Activated naive CD4-positive, alpha-beta T cell treated with anti-CD3 and anti-CD28 coated beads, Interleukin-2, amount 10 ng/mL, durations not matched to agents 7 days and 5 days (primary cell): Measurements from ENCODE around the gene MEDAG.

Experiments
- CTCF ChIA-PET: fragments of 350-600 bp; sonication (Branson Sonifier 250); formaldehyde crosslinking; loops from one replicate; lab custom pipeline; 2021; ENCODE audit warnings: antibody characterized with exemption; lab: Charles Lee
- DNase-seq: peaks from one replicate; pipeline ENCODE4 v3.0.0-alpha.2; 2020
- H3K27ac Mint-ChIP-seq: one replicate; pipeline ENCODE4 v1.8.0; 2021; ENCODE audit warnings: mild to moderate bottlenecking, moderate library complexity, mixed read lengths
- H3K27me3 Mint-ChIP-seq: one replicate; pipeline ENCODE4 v1.8.0; 2021; ENCODE audit warnings: mild to moderate bottlenecking, mixed read lengths
- H3K36me3 Mint-ChIP-seq: one replicate; pipeline ENCODE4 v1.8.0; 2021; ENCODE audit warnings: mixed read lengths
- H3K4me1 Mint-ChIP-seq: one replicate; pipeline ENCODE4 v1.8.0; 2021; ENCODE audit warnings: mixed read lengths
- H3K4me3 Mint-ChIP-seq: one replicate; pipeline ENCODE4 v1.8.0; 2021; ENCODE audit warnings: mild to moderate bottlenecking, moderate library complexity, mixed read lengths
- H3K9me3 Mint-ChIP-seq: one replicate; pipeline ENCODE4 v1.8.0; 2021; ENCODE audit warnings: mixed read lengths

Gene MEDAG

DNA sequence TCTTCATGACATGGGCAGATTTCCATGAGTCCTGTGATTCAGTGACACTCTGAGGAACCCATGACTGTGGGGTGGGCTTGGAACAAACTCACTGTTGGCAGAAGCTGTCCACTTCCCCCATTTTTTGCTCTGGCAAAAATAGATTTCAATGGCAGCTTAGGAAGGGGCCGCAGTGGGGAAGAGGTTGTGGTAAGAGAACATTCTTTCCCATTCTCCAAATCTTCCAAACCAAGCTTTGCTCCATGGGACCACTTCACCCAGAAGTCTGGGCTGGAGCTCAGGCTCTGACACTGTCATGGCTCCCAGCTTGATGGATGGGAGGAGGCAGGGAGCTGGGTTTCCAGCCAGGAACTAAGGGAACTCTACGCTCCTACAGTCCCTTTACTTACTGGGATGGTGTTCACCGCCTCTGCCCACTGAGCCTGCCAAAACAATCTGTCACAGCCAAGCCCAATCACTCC is 24.9 kb upstream of the MEDAG start:
- CTCF ChIA-PET = interaction anchor here (0.8 kb wide), 1 partner anchor 15 kb away, joined by 4 read pairs; no protein-coding TSS in a partner anchor
- no peak for DNase-seq
- no peak overlapping the region for H3K27ac Mint-ChIP-seq
- H3K27me3 Mint-ChIP-seq = peaks cover 33% of the 10 kb centered on the region
- H3K9me3 Mint-ChIP-seq = peaks cover 5% of the 10 kb centered on the region
- peaks cover 3% of the 10 kb centered on the region for H3K4me1 Mint-ChIP-seq
- no peaks in the 10 kb centered on the region for H3K36me3 Mint-ChIP-seq
- no peak overlapping the region for H3K4me3 Mint-ChIP-seq

DNA sequence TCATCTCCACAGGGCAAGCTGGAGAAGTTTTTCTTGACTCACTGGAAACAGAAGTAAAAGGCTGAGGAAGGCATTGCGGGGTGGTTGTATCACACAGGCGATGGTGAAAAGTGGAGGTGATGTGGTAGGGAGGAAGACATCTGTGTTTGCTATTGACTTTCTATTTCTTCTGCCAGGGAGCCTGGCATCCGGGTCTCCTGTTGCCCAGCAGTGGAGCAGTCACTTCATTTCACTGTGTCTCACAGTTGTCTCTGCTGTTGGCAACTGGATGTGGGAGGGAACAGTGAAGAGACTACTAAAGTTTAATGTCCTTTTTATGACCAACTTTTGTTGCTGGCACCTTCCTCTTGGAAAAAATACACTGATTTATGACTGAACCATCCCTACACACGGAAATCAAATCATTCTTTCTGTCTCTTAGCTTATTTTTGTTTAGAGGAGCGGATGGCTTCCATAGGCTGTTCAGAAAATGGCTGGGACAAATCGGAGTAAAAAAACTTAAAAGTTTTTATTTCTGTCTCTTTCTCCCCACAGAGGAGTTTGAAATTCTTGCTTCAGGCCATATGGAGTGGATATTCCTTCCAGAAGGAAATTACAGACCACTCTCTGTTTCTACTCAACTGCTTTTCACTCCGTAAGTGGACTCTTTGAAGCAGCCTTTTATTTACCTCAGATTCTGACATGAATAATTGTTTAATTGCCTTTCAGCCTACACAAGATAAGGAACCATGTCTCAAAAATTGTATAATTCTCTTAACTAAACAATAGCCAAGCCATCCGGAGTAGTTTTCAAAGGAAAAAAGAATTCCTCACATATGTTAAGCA is 23.8 kb upstream of the MEDAG start:
- Mint-ChIP-seq H3K4me1 (peaks cover 3% of the 10 kb centered on the region), H3K36me3 (no peaks in the 10 kb centered on the region), H3K27me3 (peaks cover 38% of the 10 kb centered on the region), H3K27ac (no peak overlapping the region), H3K4me3 (no peak overlapping the region), H3K9me3 (peaks cover 5% of the 10 kb centered on the region)
- DNase-seq = no peak
- CTCF ChIA-PET = no interaction called here

DNA sequence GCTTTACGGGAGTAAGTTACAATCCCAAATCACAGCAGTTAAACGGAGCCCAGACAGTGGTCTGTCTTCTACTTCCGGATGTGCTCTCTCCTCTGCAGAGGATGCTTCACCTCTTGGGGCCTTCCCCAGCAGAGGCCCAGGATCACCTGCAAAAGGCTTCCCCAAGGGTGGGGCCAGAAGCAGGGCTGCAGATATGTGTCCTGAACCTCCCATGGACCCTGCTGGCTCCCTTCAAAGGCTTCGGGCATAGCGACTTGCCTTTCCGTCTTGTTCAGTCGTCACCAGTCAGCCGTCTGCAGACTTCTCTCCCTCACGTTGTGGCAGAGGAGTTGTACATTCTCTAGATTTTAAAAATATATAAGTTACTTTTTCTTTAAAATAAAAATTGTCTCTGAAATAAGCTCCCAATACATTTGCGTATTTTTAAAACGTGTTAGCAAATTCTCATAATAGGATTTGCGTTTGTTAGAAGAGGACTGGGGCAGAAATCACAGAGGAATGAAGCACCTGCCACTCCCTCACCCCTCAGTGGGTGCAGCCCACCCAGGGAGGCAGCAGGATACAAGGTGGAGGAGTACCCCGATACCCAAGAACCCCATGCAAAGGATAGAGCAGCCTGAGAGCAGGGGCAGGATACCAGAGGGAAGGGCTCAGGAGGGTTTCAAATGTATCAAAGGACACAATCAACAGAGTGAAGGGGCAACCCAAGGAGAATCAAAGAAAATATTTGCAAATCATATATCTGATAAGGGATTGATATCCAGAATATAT is 22.9 kb upstream of the MEDAG start:
- H3K27ac Mint-ChIP-seq = no peak overlapping the region
- no peaks in the 10 kb centered on the region for H3K36me3 Mint-ChIP-seq
- peaks cover 3% of the 10 kb centered on the region for H3K4me1 Mint-ChIP-seq
- H3K9me3 Mint-ChIP-seq = peaks cover 5% of the 10 kb centered on the region
- peaks cover 41% of the 10 kb centered on the region for H3K27me3 Mint-ChIP-seq
- no peak overlapping the region for H3K4me3 Mint-ChIP-seq
- DNase-seq = no peak
- CTCF ChIA-PET = no interaction called here

DNA sequence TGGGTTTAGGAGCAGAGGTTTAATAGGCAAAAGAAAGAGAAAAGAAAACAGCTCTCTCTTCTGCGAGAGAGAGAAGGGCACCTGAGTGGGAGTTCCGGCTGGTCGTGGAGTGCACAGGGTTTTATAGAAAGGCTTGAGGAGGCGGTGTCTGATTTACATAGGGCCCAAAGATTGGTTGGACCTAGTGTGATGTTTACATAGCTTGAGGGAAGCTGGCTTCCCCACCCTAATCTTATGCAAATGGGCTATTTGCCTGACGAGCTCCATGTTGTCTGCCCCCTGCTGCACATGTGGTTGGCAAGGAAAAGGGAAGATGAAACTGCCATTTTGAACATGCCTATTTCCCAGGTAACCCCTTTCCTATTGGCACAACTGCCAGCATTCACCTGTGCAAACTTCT is 21.5 kb upstream of the MEDAG start:
- Mint-ChIP-seq H3K27me3 (peaks cover 38% of the 10 kb centered on the region), H3K4me1 (peaks cover 3% of the 10 kb centered on the region)

DNA sequence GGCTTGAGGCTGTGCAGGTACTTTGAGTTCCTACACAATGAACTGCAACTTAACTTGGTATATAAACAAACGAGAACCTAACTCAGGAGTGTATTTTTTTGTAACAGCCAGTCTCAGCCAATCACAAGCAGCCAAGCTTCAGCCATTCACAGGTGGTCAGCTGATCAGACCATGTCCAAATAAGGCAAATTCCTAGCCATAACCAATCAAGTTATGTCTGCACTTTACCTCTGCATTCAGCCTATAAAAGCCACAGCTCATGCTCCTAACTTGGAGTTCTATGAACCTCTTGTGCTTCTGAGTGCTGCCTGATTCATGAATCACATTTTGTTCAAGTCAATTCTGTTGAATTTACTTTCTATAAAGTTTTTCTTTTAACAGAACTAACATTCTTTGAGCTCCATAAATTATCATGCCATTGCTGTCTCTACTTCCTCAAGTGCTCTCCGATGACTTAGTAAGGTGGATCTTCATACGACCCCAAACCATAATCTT is 16.8 kb upstream of the MEDAG start:
- Mint-ChIP-seq H3K4me3 (no peak overlapping the region), H3K27me3 (peaks cover 23% of the 10 kb centered on the region), H3K4me1 (peaks cover 3% of the 10 kb centered on the region), H3K27ac (no peak overlapping the region), H3K36me3 (no peaks in the 10 kb centered on the region), H3K9me3 (peaks cover 3% of the 10 kb centered on the region)
- DNase-seq = no peak
- CTCF ChIA-PET = no interaction called here

More for the DNA sequence above, 21.5 kb upstream of the MEDAG start:
- H3K4me3 Mint-ChIP-seq = no peak overlapping the region
- CTCF ChIA-PET = no interaction called here
- no peak for DNase-seq
- H3K9me3 Mint-ChIP-seq = peaks cover 5% of the 10 kb centered on the region
- H3K27ac Mint-ChIP-seq = no peak overlapping the region
- no peaks in the 10 kb centered on the region for H3K36me3 Mint-ChIP-seq

DNA sequence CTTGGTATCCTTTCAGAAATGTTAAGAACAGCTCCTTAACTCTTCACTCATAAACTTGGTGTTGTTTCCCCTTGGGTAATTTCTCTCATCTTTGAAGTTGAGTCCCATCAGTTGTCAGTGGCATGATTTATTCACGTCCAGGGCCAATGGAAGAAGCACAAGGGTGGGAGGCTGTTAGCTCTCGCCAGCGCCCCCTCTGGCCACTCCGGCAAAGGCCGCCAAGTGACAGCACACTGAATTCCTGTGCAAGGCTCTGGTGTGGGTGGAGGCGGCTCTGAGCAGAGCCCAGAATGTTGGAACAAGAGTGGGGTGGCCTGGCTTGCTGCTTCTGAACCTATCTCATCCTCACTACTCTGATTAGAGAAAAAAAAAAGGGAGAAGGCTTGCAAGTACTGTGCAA is 13.1 kb upstream of the MEDAG start:
- no peak overlapping the region for H3K27ac Mint-ChIP-seq
- no peak overlapping the region for H3K4me3 Mint-ChIP-seq
- CTCF ChIA-PET = no interaction called here
- no peak for DNase-seq
- H3K9me3 Mint-ChIP-seq = no peaks in the 10 kb centered on the region
- peaks cover 25% of the 10 kb centered on the region for H3K27me3 Mint-ChIP-seq
- H3K4me1 Mint-ChIP-seq = no peaks in the 10 kb centered on the region
- H3K36me3 Mint-ChIP-seq = no peaks in the 10 kb centered on the region

DNA sequence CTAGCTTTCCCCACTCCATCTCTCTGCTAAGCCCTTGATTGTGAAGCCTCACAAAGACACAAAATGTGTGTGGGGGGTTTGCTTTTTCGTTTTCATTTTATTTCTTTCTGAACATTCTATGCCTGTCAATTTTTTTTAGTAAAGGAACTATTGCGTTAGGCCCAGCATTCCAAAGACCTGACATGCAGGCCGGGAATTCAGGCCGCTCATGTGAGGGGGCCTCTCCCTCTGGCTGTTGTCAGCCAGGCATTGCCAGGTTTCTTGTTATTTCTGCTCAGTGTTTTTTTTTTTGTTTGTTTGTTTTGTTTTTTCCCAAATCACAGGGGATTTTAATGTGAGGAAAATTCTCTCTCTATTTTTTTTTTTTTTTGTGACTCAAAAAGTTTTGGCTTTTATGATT is 10.3 kb upstream of the MEDAG start:
- CTCF ChIA-PET = no interaction called here
- DNase-seq = no peak
- peaks cover 2% of the 10 kb centered on the region for H3K4me1 Mint-ChIP-seq
- no peak overlapping the region for H3K27ac Mint-ChIP-seq
- no peaks in the 10 kb centered on the region for H3K36me3 Mint-ChIP-seq
- H3K9me3 Mint-ChIP-seq = no peaks in the 10 kb centered on the region
- H3K4me3 Mint-ChIP-seq = no peak overlapping the region
- peaks cover 35% of the 10 kb centered on the region for H3K27me3 Mint-ChIP-seq

DNA sequence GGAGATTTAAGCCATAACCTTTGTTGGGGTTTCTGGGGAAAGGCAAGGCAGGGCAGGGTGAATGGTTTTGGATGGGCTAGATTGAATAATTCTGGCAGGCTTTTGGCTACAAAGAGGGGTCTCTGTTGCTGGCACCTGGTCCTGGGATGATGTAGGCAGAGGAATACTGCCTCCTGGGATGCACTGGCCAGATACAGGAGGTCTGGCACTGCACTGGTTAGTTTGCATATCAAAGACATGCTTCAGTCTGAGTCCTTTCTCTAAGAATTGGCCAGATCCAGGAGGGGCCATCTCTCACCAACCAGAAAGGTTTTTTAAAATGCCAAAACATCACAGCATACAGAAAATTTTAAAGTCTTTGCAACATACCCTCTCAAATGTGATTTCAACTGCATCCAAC is 8.0 kb upstream of the MEDAG start:
- DNase-seq = no peak
- H3K27ac Mint-ChIP-seq = no peak overlapping the region
- CTCF ChIA-PET = no interaction called here
- H3K27me3 Mint-ChIP-seq = peaks cover 35% of the 10 kb centered on the region
- H3K36me3 Mint-ChIP-seq = no peaks in the 10 kb centered on the region
- peaks cover 2% of the 10 kb centered on the region for H3K4me1 Mint-ChIP-seq
- no peaks in the 10 kb centered on the region for H3K9me3 Mint-ChIP-seq
- H3K4me3 Mint-ChIP-seq = no peak overlapping the region

DNA sequence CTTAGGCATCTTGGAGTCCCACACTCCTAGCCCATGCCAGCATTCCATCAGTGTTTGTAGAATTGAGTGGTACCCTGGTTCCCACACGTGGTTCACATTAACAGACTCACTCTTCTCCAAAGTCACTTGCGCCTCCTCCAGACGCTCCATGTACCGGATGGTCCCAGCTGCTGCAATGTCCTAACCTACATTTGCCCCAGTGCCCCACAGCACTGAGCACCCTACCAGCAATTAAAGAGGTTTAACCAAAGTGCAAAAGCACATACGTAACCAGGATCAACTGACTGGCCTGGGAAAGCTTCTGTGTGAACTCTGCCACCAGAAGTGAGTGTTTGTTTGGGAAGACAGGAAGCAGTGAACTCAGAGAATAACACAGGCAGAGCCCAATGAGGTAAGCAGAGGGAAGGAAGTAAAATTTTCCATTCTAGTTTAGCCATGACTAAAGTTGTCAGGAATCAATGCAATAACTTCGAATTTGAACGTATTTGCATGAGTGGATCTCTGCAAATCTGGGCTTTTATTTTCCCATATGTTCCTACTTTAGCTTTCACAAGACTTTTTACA is 7.3 kb upstream of the MEDAG start:
- Mint-ChIP-seq H3K4me1 (peaks cover 2% of the 10 kb centered on the region), H3K36me3 (no peaks in the 10 kb centered on the region), H3K27me3 (peaks cover 41% of the 10 kb centered on the region), H3K27ac (no peak overlapping the region), H3K4me3 (no peak overlapping the region), H3K9me3 (no peaks in the 10 kb centered on the region)
- DNase-seq = no peak
- CTCF ChIA-PET = no interaction called here

DNA sequence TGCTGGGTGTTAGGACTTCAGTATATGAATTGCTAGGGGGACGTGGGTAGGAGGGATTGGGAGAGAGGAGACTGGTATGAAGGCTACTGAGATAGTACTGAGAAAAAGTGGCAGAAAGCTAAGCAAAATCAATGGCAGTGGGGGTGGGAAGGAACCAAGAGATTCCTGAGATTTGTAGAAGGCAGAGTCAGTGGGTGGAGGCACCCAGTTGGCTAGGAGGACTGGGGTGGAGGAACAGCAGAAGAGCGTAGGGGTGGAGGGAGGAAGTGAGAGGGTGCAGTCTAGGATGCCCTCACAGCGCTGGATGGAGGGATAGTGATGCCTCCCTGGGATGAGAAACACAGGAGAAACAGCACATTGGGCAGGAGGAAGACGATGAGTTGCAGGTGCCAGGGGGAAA is 5.6 kb upstream of the MEDAG start:
- H3K27ac Mint-ChIP-seq = no peak overlapping the region
- CTCF ChIA-PET = interaction anchor here (1.0 kb wide), 1 partner anchor 36 kb away, joined by 3 read pairs; no protein-coding TSS in a partner anchor

DNA sequence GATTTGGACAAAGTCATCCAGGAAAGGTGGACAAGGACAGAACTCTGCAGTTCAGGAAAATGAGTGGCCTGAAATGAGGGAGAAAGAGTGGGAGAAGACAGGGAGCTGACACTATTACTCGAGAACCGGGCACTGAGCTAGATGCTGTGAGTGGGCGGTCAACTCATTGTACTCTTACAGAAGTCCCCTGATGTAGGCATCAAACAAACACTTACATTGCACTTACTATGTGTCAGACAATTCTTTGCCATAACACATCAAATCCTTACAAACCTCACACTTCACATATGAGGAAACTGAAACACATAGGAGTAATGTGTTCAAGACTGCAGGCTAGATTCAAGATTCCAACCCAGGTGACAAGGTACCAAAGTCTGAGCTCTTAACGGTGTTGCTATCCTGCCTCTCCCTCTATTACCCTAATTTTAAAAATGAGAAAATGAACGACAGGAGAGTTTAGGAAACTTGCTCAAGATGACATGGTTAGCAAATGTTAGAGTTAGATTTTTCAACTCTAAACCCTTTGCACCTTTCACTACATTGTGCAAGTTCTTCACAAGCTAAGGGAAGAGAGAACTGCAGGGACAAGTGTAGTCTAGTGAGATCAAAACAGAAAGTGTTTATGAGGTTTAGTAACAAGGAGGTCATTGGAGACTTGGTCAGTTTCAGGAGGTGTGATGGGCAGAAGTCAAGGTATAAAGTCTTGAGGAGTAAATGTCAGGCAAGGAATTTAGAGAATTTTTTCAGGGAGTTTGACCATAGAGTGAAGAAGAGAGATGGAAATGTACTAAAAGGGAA is 4.9 kb upstream of the MEDAG start:
- peaks cover 64% of the 10 kb centered on the region for H3K27me3 Mint-ChIP-seq
- no peak overlapping the region for H3K27ac Mint-ChIP-seq
- CTCF ChIA-PET = interaction anchor here (1.0 to 1.2 kb wide), 2 partner anchors 36 to 144 kb away, joined by 3 read pairs; no protein-coding TSS in a partner anchor
- no peak for DNase-seq
- no peak overlapping the region for H3K4me3 Mint-ChIP-seq
- peaks cover 5% of the 10 kb centered on the region for H3K4me1 Mint-ChIP-seq
- H3K9me3 Mint-ChIP-seq = no peaks in the 10 kb centered on the region
- peaks cover 2% of the 10 kb centered on the region for H3K36me3 Mint-ChIP-seq

More for the DNA sequence above, 5.6 kb upstream of the MEDAG start:
- DNase-seq = no peak
- H3K36me3 Mint-ChIP-seq = no peaks in the 10 kb centered on the region
- H3K4me3 Mint-ChIP-seq = no peak overlapping the region
- peaks cover 57% of the 10 kb centered on the region for H3K27me3 Mint-ChIP-seq
- peaks cover 3% of the 10 kb centered on the region for H3K4me1 Mint-ChIP-seq
- no peaks in the 10 kb centered on the region for H3K9me3 Mint-ChIP-seq

DNA sequence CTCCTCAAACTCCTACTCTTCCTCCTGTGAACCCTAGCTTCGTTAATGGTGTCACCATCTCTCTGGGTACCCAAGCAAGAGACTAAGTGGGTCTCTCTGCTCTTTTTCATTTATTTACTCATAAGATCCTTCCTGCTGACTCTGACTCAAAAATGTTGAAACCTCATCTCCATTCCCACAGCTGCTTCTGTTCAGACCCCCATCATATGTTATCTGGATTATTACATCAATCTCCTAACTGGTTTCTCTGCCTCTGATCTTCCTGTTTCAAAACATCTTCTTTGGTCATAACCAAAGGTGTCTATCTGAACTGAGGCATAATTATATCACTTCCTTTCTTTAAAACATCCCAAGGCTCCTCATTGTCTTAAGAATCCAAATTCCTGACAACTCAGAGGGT is 2.0 kb upstream of the MEDAG start:
- DNase-seq = no peak
- peaks cover 2% of the 10 kb centered on the region for H3K36me3 Mint-ChIP-seq
- peaks cover 72% of the 10 kb centered on the region for H3K27me3 Mint-ChIP-seq
- CTCF ChIA-PET = no interaction called here
- H3K4me3 Mint-ChIP-seq = no peak overlapping the region
- H3K4me1 Mint-ChIP-seq = peaks cover 15% of the 10 kb centered on the region
- H3K27ac Mint-ChIP-seq = no peak overlapping the region
- H3K9me3 Mint-ChIP-seq = no peaks in the 10 kb centered on the region

DNA sequence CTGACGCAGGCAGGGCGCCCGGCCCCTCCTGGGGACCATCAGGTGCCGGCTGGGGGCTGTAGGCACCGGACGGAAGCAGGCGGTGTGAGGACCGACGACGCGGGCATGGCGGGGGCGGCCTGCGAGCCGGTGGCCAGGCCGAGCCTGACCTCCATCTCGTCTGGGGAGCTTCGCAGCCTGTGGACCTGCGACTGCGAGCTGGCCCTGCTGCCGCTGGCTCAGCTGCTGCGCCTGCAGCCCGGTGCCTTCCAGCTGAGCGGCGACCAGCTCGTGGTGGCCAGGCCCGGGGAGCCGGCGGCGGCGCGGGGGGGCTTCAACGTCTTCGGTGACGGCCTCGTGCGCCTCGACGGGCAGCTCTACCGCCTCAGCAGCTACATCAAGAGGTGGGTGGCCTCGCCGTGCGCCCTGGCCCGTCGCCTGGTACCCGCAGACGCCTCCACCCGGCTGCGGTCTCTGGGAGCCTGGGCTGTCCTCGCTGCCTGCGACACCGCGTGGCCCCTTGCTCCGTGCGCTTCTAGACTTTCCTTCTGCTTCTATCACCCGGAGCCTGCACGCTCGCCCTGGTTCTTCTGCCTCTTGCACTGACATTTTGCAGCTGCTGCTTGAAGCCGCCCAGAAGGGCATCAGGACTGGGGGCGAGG is 460 bp downstream of the MEDAG start:
- CTCF ChIA-PET = no interaction called here
- no peak overlapping the region for H3K27ac Mint-ChIP-seq
- no peaks in the 10 kb centered on the region for H3K9me3 Mint-ChIP-seq
- H3K27me3 Mint-ChIP-seq = peaks cover 71% of the 10 kb centered on the region
- no peak for DNase-seq
- H3K36me3 Mint-ChIP-seq = peaks cover 2% of the 10 kb centered on the region
- no peak overlapping the region for H3K4me3 Mint-ChIP-seq
- H3K4me1 Mint-ChIP-seq = peaks cover 15% of the 10 kb centered on the region
